CD4-positive, alpha-beta T cell (primary cell): ENCODE results near the gene SLC6A18. TPM values are rescaled to one million over a fixed set of nuclear protein-coding genes. Genes with fewer than 3 reads are reported as not detected.

ENCODE experiments used
- ATAC-seq: fragments of 200-7000 bp; cut with Tn5 transposase; one replicate; pipeline ENCODE4 v1.10.0; 2022; ENCODE audit warnings: mild to moderate bottlenecking; ENCODE audit not compliant: poor library complexity
- CTCF ChIA-PET: fragments of 350-600 bp; sonication (Branson Sonifier 250); formaldehyde crosslinking; loops from one replicate; lab custom pipeline; 2021; ENCODE audit warnings: antibody characterized with exemption, inconsistent platforms; lab: Charles Lee
- POLR2A ChIA-PET: fragments of 350-600 bp; sonication (Branson Sonifier 250); formaldehyde crosslinking; loops from one replicate; lab custom pipeline; 2021; ENCODE audit warnings: antibody characterized with exemption, inconsistent platforms; lab: Charles Lee
- DNase-seq, 14 experiments: peaks; one replicate each; pipeline ENCODE4 v3.0.0-alpha.2; 2013 to 2020; ENCODE audit warnings: mixed read lengths in 2 of 14
- H3K27ac ChIP-seq, 2 donors: one replicate each; pipeline versions ENCODE4 v1.5.1 to v1.7.0; 2013; ENCODE audit warnings: low read length in 2 of 2, low read depth in 1 of 2, mild to moderate bottlenecking in 1 of 2
- H3K27me3 ChIP-seq, 2 experiments: 1 replicate in 1 of 2; 2 replicates in 1 of 2; pipeline versions ENCODE4 v1.6.1 to v1.7.0; 2013; ENCODE audit warnings: low read length in 2 of 2, control low read depth in 1 of 2, mild to moderate bottlenecking in 1 of 2, moderate library complexity in 1 of 2; ENCODE audit not compliant: insufficient read depth in 2 of 2, control insufficient read depth in 1 of 2
- H3K36me3 ChIP-seq: one replicate; pipeline ENCODE4 v1.6.1; 2013; ENCODE audit warnings: low read length, control low read depth; ENCODE audit not compliant: insufficient read depth
- H3K4me1 ChIP-seq: one replicate; pipeline ENCODE4 v1.6.1; 2013; ENCODE audit warnings: low read length, control low read depth; ENCODE audit not compliant: insufficient read depth
- H3K4me3 ChIP-seq: one replicate; pipeline ENCODE4 v1.5.1; 2013; ENCODE audit warnings: mild to moderate bottlenecking, low read length, moderate library complexity
- H3K9me3 ChIP-seq, 2 experiments: 1 replicate in 1 of 2; 2 replicates in 1 of 2; pipeline versions ENCODE4 v1.6.1 to v1.7.0; 2013; ENCODE audit warnings: low read length in 2 of 2, mild to moderate bottlenecking in 2 of 2, control low read depth in 1 of 2, moderate library complexity in 1 of 2; ENCODE audit not compliant: control insufficient read depth in 1 of 2, insufficient read depth in 1 of 2
- H3K27ac Mint-ChIP-seq: one replicate; pipeline ENCODE4 v1.8.0; 2020; ENCODE audit warnings: mixed read lengths
- H3K27me3 Mint-ChIP-seq: one replicate; pipeline ENCODE4 v1.8.0; 2021; ENCODE audit warnings: mixed read lengths
- H3K36me3 Mint-ChIP-seq: one replicate; pipeline ENCODE4 v1.8.0; 2021; ENCODE audit warnings: low read depth, mixed read lengths
- H3K4me1 Mint-ChIP-seq: one replicate; pipeline ENCODE4 v1.8.0; 2021; ENCODE audit warnings: low read depth, mixed read lengths
- H3K4me3 Mint-ChIP-seq: one replicate; pipeline ENCODE4 v1.8.0; 2020; ENCODE audit warnings: mild to moderate bottlenecking, mixed read lengths
- H3K9me3 Mint-ChIP-seq: one replicate; pipeline ENCODE4 v1.8.0; 2020; ENCODE audit warnings: mixed read lengths
- intact Hi-C, 2 experiments: fragments of 100-400 bp; cut with DNase I in 1 of 2; cut with micrococcal nuclease in 1 of 2; formaldehyde crosslinking; loops; one replicate each; pipeline versions ENCODE4 v1.15.1 to v1.9.0; 2023 to 2025; cut with DNase I, micrococcal nuclease
- total RNA-seq, 174 experiments: library from RNA in 2 of 174; stranded (reverse) in 2 of 174; gene quantifications; one replicate each; pipeline ENCODE4 v1.2.3 and lab custom pipeline; 2021 to 2026
- TF ChIP-seq, protein P1 (sequence below): fragments of 200-600 bp; IDR thresholded peaks from one replicate; pipeline ENCODE4 v1.8.0; 2022; ENCODE audit warnings: antibody characterized with exemption, mild to moderate bottlenecking

Gene SLC6A18
- total RNA-seq, 2 experiments from 2014 or later, result not detected

DNA sequence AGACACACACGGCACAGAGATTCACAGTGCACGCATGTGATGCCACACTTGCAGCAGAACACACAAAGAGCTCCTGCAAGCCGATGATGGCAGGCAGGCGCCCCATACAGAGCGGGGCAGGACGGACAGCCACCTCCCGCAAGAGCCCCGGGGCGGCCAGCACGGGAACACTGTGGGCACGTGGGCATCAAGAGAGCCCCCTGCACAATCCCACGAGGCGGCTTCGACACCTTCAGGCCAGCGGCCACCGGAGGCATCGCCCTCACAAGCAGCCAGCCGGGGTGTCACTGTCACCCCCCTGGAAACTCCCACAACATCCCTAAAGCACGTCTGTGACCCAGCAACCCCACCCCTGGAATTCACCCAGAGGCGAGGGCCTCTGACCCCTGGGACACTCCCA, 51.7 kb downstream of the SLC6A18 start:
- no peaks in the 10 kb centered on the region for H3K27me3 Mint-ChIP-seq
- ChIA-PET POLR2A (no interaction called here), CTCF (no interaction called here)

DNA sequence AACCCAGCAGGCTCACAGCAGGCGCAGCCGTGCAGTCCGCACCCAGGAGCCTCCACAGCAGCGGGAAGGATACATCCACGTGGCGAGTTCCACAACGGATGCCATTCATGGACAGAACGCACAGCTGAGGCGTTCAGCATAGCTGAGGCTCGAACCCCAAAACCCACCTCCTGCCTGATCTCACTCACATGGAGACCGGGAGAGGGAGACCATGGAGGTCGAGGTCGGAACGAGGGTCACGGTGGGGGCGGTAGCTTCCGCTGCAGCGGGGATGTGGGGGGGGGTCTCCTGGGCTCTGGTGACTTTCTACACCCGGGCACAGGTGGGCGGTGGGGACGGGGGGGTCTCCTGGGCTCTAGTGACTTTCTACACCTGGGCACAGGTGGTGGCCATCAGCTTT, 52.1 kb downstream of the SLC6A18 start:
- POLR2A ChIA-PET, result no interaction called here
- Mint-ChIP-seq H3K27me3 (no peaks in the 10 kb centered on the region), H3K4me1 (no peaks in the 10 kb centered on the region), H3K36me3 (no peaks in the 10 kb centered on the region), H3K4me3 (no peak overlapping the region), H3K27ac (no peak overlapping the region), H3K9me3 (no peaks in the 10 kb centered on the region)
- ATAC-seq, result no peak
- Histone ChIP-seq H3K4me3 (no peak overlapping the region), H3K4me1 (no peaks in the 10 kb centered on the region), H3K27me3 (no peaks in the 10 kb centered on the region), H3K36me3 (no peaks in the 10 kb centered on the region), H3K9me3 (peaks cover 0 to 25% of the 10 kb centered on the region in 2 experiments), H3K27ac (no peak overlapping the region)
- TF ChIP-seq, protein P1, sequence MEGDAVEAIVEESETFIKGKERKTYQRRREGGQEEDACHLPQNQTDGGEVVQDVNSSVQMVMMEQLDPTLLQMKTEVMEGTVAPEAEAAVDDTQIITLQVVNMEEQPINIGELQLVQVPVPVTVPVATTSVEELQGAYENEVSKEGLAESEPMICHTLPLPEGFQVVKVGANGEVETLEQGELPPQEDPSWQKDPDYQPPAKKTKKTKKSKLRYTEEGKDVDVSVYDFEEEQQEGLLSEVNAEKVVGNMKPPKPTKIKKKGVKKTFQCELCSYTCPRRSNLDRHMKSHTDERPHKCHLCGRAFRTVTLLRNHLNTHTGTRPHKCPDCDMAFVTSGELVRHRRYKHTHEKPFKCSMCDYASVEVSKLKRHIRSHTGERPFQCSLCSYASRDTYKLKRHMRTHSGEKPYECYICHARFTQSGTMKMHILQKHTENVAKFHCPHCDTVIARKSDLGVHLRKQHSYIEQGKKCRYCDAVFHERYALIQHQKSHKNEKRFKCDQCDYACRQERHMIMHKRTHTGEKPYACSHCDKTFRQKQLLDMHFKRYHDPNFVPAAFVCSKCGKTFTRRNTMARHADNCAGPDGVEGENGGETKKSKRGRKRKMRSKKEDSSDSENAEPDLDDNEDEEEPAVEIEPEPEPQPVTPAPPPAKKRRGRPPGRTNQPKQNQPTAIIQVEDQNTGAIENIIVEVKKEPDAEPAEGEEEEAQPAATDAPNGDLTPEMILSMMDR, result no peak
- DNase-seq, result no peak
- CTCF ChIA-PET, result no interaction called here
- intact Hi-C loops, result no loop called here

More for the DNA sequence above, 51.7 kb downstream of the SLC6A18 start:
- TF ChIP-seq, protein P1, result no peak
- Histone ChIP-seq H3K4me3 (no peak overlapping the region), H3K36me3 (no peaks in the 10 kb centered on the region), H3K27ac (no peak overlapping the region), H3K27me3 (no peaks in the 10 kb centered on the region), H3K9me3 (peaks cover 0 to 25% of the 10 kb centered on the region in 2 experiments), H3K4me1 (no peaks in the 10 kb centered on the region)
- no peaks in the 10 kb centered on the region for H3K4me1 Mint-ChIP-seq
- intact Hi-C loops, result no loop called here
- no peak overlapping the region for H3K27ac Mint-ChIP-seq
- no peak for ATAC-seq
- no peaks in the 10 kb centered on the region for H3K36me3 Mint-ChIP-seq
- no peak overlapping the region for H3K4me3 Mint-ChIP-seq
- DNase-seq, result no peak
- no peaks in the 10 kb centered on the region for H3K9me3 Mint-ChIP-seq

DNA sequence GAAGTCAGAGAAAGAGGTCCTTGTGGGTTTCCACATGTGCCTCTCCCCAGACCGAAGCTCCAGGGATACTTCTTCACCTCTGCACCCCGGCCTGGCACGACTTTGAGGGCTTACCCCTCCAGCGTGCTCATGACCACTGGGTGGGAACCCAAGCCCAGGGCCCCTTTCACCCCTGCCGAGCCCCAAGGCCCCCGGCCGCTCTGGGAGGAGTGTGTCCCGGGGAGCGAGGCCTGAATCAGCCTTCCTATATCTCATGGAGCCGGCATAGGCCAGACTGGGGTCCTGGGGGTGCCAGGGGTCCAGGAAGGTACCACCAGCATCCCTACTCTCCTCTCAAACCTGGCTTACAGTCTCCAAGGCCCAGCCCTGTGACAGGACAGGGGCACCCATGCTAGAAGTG, 52.6 kb downstream of the SLC6A18 start:
- Histone ChIP-seq H3K4me3 (no peak overlapping the region), H3K4me1 (no peaks in the 10 kb centered on the region), H3K36me3 (no peaks in the 10 kb centered on the region), H3K9me3 (peaks cover 0 to 25% of the 10 kb centered on the region in 2 experiments), H3K27ac (no peak overlapping the region), H3K27me3 (no peaks in the 10 kb centered on the region)
- Mint-ChIP-seq H3K4me1 (no peaks in the 10 kb centered on the region), H3K9me3 (no peaks in the 10 kb centered on the region), H3K27me3 (no peaks in the 10 kb centered on the region), H3K36me3 (no peaks in the 10 kb centered on the region), H3K4me3 (no peak overlapping the region), H3K27ac (no peak overlapping the region)
- intact Hi-C loops, result no loop called here
- CTCF ChIA-PET, result no interaction called here
- no peak for ATAC-seq
- TF ChIP-seq, protein P1, result no peak
- no peak for DNase-seq
- POLR2A ChIA-PET, result no interaction called here
